ENCODE data around the gene SMIM27. TPM values are rescaled to one million over a fixed set of nuclear protein-coding genes. Genes with fewer than 3 reads are reported as not detected.

SMIM27 gene
- total and polyA plus RNA-seq, 9 of the 15 experiments (the other 6 are each of a cell fraction or from before 2014, with no cell fraction given) = 2.9 to 16.1 (median 7.9) TPM

DNA sequence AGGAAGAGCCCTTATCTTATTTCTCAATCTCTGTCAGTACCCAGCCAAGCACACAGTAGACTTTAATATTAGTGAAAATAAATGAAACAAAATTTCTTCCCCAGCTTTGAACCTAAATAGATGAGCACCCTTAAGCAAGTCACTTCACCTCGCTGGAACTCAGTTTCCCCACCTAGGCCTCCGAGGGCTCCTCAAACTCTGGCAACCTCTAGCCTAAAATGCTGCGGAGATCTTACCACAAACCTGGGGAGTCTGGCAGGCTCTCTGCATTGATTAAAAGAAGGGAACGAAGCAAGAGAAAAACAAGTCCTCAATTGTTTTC is 26.5 kb upstream of the SMIM27 start:
- in situ Hi-C loops (cut with MboI) (no loop called here), intact Hi-C loops (cut with micrococcal nuclease) (loop anchor here (1.0 to 2.0 kb wide), 2 partner anchors 47 to 146 kb away; partner anchors contain the start of gene NDUFB6)
- peaks cover 0 to 5% of the 10 kb centered on the region in 2 experiments; a peak in 2 of 5 replicates for H3K4me1 ChIP-seq (replicated peaks in 1 of 2; ENCODE audit: control insufficient read depth in 2 of 2, insufficient read depth in 2 of 2, low read length in 2 of 2)
- H4K20me1 ChIP-seq (replicated peaks; ENCODE audit: control insufficient read depth, insufficient read depth, low read length) = no peaks in the 10 kb centered on the region
- no peaks in the 10 kb centered on the region for H3K36me3 ChIP-seq (ENCODE audit: control insufficient read depth, insufficient read depth, low read length)
- peak overlapping the region; percentile 80 for H3K4me2 ChIP-seq (ENCODE audit: insufficient read depth, low read length)
- ATAC-seq (no peak), DNase-seq (ENCODE audit: extremely low read depth in 1 of 4, low spot score in 3 of 4) (no peak), FAIRE-seq (no peak)
- H3K4me3 ChIP-seq = peak overlapping the region; percentile 54
- CTCF ChIA-PET (ENCODE audit: low intra/inter-chr PET ratio) = interaction anchor here (2.3 kb wide), 1 partner anchor 146 kb away, joined by 17 read pairs; no protein-coding TSS in a partner anchor
- WGBS (ENCODE audit: insufficient coverage, low coverage, missing lambda C conversion rate) = 6% methylated on average over 4 of the region's 4 CpGs
- H3K27ac ChIP-seq (ENCODE audit: extremely low read depth, low read depth, low read length) = peak overlapping the region; percentile 33; the same call in 1 of the 3 replicates
- no peaks in the 10 kb centered on the region for H3K79me2 ChIP-seq (ENCODE audit: control insufficient read depth, insufficient read depth, low read length)
- peak overlapping the region; percentile 38 to 88; a peak in 3 of 4 replicates for H3K9ac ChIP-seq (ENCODE audit: insufficient read depth in 1 of 2, low read depth in 2 of 2, low read length in 2 of 2)
- no peaks in the 10 kb centered on the region for H3K27me3 ChIP-seq (ENCODE audit: control insufficient read depth in 2 of 2, insufficient read depth in 2 of 2, low read length in 2 of 2)
- H3K9me3 ChIP-seq (replicated peaks; ENCODE audit: control insufficient read depth, insufficient read depth, low read depth, low read length) = no peaks in the 10 kb centered on the region
- POLR2A ChIA-PET = interaction anchor here (0.7 to 1.1 kb wide), 6 partner anchors 9 to 499 kb away, joined by 3 to 4 read pairs (median 4); partner anchors contain the start of gene DNAJA1
- H3K9me1 ChIP-seq (ENCODE audit: control insufficient read depth, insufficient read depth, low read length) = no peaks in the 10 kb centered on the region
- BruUV-seq (replicated peaks) = no TSS peak
- peak overlapping the region; percentile 78 for H2AFZ ChIP-seq (ENCODE audit: low read depth, low read length)
- TF ChIP-seq, protein P1, sequence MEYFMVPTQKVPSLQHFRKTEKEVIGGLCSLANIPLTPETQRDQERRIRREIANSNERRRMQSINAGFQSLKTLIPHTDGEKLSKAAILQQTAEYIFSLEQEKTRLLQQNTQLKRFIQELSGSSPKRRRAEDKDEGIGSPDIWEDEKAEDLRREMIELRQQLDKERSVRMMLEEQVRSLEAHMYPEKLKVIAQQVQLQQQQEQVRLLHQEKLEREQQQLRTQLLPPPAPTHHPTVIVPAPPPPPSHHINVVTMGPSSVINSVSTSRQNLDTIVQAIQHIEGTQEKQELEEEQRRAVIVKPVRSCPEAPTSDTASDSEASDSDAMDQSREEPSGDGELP (CRISPR knock-in tag; IDR thresholded peaks at IDR 0.05; ENCODE audit: borderline replicate concordance) = no peak
- TF ChIP-seq ZNF41 (CRISPR knock-in tag; conservative IDR thresholded peaks at IDR 0.05) (no peak), RNF2 (IDR thresholded peaks at IDR 0.05) (no peak), ELF4 (CRISPR knock-in tag; IDR thresholded peaks at IDR 0.05) (no peak), MXI1 (IDR thresholded peaks at IDR 0.05; ENCODE audit: low read depth, low read length) (no peak), ZNF551 (CRISPR knock-in tag; IDR thresholded peaks at IDR 0.05) (no peak), WHSC1 (IDR thresholded peaks at IDR 0.05; ENCODE audit: low read length) (no peak), POU5F1 (IDR thresholded peaks at IDR 0.05; ENCODE audit: borderline replicate concordance, low read depth, low read length, partially characterized antibody) (no peak), ZNF347 (CRISPR knock-in tag; IDR thresholded peaks at IDR 0.05; ENCODE audit: low read depth) (no peak), SPI1 (IDR thresholded peaks at IDR 0.05; ENCODE audit: borderline replicate concordance, low read depth, low read length) (no peak)
- TF ChIP-seq, protein P2, sequence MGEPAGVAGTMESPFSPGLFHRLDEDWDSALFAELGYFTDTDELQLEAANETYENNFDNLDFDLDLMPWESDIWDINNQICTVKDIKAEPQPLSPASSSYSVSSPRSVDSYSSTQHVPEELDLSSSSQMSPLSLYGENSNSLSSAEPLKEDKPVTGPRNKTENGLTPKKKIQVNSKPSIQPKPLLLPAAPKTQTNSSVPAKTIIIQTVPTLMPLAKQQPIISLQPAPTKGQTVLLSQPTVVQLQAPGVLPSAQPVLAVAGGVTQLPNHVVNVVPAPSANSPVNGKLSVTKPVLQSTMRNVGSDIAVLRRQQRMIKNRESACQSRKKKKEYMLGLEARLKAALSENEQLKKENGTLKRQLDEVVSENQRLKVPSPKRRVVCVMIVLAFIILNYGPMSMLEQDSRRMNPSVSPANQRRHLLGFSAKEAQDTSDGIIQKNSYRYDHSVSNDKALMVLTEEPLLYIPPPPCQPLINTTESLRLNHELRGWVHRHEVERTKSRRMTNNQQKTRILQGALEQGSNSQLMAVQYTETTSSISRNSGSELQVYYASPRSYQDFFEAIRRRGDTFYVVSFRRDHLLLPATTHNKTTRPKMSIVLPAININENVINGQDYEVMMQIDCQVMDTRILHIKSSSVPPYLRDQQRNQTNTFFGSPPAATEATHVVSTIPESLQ (CRISPR knock-in tag; IDR thresholded peaks at IDR 0.05) = no peak
- TF ChIP-seq, protein P3, sequence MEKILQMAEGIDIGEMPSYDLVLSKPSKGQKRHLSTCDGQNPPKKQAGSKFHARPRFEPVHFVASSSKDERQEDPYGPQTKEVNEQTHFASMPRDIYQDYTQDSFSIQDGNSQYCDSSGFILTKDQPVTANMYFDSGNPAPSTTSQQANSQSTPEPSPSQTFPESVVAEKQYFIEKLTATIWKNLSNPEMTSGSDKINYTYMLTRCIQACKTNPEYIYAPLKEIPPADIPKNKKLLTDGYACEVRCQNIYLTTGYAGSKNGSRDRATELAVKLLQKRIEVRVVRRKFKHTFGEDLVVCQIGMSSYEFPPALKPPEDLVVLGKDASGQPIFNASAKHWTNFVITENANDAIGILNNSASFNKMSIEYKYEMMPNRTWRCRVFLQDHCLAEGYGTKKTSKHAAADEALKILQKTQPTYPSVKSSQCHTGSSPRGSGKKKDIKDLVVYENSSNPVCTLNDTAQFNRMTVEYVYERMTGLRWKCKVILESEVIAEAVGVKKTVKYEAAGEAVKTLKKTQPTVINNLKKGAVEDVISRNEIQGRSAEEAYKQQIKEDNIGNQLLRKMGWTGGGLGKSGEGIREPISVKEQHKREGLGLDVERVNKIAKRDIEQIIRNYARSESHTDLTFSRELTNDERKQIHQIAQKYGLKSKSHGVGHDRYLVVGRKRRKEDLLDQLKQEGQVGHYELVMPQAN (IDR thresholded peaks at IDR 0.05; ENCODE audit: borderline replicate concordance) = no peak
- TF ChIP-seq, protein P4, sequence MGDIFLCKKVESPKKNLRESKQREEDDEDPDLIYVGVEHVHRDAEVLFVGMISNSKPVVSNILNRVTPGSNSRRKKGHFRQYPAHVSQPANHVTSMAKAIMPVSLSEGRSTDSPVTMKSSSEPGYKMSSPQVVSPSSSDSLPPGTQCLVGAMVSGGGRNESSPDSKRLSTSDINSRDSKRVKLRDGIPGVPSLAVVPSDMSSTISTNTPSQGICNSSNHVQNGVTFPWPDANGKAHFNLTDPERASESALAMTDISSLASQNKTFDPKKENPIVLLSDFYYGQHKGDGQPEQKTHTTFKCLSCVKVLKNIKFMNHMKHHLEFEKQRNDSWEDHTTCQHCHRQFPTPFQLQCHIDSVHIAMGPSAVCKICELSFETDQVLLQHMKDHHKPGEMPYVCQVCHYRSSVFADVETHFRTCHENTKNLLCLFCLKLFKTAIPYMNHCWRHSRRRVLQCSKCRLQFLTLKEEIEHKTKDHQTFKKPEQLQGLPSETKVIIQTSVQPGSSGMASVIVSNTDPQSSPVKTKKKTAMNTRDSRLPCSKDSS (IDR thresholded peaks at IDR 0.05; ENCODE audit: low read depth, partially characterized antibody) = no peak
- TF ChIP-seq, protein P5, sequence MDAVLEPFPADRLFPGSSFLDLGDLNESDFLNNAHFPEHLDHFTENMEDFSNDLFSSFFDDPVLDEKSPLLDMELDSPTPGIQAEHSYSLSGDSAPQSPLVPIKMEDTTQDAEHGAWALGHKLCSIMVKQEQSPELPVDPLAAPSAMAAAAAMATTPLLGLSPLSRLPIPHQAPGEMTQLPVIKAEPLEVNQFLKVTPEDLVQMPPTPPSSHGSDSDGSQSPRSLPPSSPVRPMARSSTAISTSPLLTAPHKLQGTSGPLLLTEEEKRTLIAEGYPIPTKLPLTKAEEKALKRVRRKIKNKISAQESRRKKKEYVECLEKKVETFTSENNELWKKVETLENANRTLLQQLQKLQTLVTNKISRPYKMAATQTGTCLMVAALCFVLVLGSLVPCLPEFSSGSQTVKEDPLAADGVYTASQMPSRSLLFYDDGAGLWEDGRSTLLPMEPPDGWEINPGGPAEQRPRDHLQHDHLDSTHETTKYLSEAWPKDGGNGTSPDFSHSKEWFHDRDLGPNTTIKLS (IDR thresholded peaks at IDR 0.05; ENCODE audit: borderline replicate concordance, low read depth) = no peak
